Measurements from ENCODE around the gene HNRNPF. TPM values are rescaled to one million over a fixed set of nuclear protein-coding genes. Genes with fewer than 3 reads are reported as not detected.

Gene HNRNPF
- polyA plus RNA-seq, 1 experiment, result 178 TPM

DNA sequence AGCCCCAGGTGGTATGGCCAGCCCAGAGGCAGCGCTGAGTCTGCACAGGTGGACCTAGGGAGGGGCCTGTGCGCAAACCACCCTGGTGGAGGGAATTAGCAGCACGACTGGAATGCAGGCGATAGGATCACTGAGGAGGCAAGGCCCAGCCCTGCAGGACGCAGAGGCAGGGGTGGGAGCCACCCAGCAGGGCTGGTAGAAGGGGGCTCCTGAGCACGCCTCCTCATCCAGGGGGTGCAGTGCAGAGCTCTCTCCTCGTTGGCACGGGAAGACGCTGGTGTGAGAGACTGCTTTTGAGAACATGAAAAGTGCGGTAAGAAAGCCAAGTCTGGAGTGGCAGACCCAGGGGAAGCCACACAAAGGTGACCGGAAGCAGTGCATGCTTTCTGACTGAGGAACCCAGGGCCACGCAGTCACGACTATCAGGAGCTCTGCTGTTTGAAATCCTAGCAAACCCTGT is 31.5 kb downstream of the HNRNPF start:
- no peaks in the 10 kb centered on the region for H3K9me3 ChIP-seq (ENCODE audit: control insufficient read depth, insufficient read depth, low read length)
- ChIA-PET CTCF (no interaction called here), POLR2A (no interaction called here)
- no peak for DNase-seq (ENCODE audit: low read depth, low spot score)
- no peaks in the 10 kb centered on the region for H3K27me3 ChIP-seq (ENCODE audit: control insufficient read depth, insufficient read depth, low read length)
- TF ChIP-seq, protein P1, sequence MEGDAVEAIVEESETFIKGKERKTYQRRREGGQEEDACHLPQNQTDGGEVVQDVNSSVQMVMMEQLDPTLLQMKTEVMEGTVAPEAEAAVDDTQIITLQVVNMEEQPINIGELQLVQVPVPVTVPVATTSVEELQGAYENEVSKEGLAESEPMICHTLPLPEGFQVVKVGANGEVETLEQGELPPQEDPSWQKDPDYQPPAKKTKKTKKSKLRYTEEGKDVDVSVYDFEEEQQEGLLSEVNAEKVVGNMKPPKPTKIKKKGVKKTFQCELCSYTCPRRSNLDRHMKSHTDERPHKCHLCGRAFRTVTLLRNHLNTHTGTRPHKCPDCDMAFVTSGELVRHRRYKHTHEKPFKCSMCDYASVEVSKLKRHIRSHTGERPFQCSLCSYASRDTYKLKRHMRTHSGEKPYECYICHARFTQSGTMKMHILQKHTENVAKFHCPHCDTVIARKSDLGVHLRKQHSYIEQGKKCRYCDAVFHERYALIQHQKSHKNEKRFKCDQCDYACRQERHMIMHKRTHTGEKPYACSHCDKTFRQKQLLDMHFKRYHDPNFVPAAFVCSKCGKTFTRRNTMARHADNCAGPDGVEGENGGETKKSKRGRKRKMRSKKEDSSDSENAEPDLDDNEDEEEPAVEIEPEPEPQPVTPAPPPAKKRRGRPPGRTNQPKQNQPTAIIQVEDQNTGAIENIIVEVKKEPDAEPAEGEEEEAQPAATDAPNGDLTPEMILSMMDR (IDR thresholded peaks at IDR 0.05; ENCODE audit: low read depth, low read length), result 0 out of 2 replicates have a peak, but pooled peaks have one; percentile 2
- H3K4me3 ChIP-seq (ENCODE audit: low read depth, low read length), result no peak overlapping the region
- H3K27ac ChIP-seq (ENCODE audit: low read depth, low read length), result no peak overlapping the region

DNA sequence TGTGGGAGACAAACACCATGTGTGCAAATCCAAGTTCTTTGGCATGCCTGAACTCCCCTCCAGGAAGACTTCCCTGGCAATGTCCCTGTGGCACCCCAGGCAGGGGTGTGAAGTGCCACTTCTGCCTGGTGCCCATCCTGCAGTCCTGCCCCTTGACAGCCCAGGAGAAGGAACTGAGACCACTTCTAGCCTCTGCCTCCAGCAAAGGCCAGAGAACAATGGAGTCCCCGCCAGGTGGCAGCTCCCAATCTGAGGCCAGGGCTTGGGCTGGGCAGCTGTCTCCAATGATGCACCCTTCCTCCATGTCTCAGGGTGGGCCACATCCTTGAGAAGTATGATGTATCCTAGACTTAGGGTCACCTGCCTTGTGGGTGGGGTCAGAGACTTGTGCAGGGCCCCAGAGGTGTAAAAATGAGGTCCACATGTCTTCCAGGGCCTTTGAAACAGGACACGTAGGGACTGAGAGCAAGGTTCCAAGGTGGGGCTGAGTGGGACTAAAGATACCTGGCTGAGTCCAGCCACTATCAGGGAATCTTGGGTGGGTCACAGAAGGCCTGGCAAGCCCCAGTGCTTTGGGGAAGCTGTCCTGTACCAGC is 32.1 kb downstream of the HNRNPF start:
- POLR2A ChIA-PET, result no interaction called here
- no peaks in the 10 kb centered on the region for H3K9me3 ChIP-seq (ENCODE audit: control insufficient read depth, insufficient read depth, low read length)
- CTCF ChIA-PET, result no interaction called here

DNA sequence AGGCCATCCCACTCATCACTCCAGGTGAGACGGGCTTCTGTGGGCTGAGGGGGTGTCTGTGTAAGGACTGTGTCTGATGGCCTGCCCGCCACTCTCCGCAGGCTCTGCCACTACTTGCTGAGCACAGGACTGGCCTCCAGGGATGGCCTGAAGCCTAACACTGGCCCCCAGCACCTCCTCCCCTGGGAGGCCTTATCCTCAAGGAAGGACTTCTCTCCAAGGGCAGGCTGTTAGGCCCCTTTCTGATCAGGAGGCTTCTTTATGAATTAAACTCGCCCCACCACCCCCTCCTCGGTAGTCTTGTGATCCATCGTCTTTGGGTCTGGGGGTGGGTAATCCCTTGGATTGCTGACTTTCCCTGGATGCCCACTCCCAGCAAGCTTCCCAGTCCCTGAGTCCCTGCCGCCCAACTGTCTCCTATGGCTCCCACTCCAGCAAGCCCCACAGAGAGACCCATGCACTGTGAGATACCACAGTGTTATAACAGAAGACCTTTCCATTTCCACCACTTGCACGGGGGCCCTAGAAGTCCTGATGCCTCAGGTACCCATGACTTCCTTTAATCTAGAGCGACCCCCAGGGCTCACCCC is 32.8 kb downstream of the HNRNPF start:
- CTCF ChIA-PET, result no interaction called here
- Histone ChIP-seq H3K4me3 (ENCODE audit: low read depth, low read length) (no peak overlapping the region), H3K27ac (ENCODE audit: low read depth, low read length) (no peak overlapping the region), H3K9me3 (ENCODE audit: control insufficient read depth, insufficient read depth, low read length) (no peaks in the 10 kb centered on the region), H3K27me3 (ENCODE audit: control insufficient read depth, insufficient read depth, low read length) (no peaks in the 10 kb centered on the region)
- POLR2A ChIA-PET, result no interaction called here
- TF ChIP-seq, protein P1 (IDR thresholded peaks at IDR 0.05; ENCODE audit: low read depth, low read length), result no peak
- no peak for DNase-seq (ENCODE audit: low read depth, low spot score)

More for the DNA sequence above, 32.1 kb downstream of the HNRNPF start:
- no peak for DNase-seq (ENCODE audit: low read depth, low spot score)
- H3K27me3 ChIP-seq (ENCODE audit: control insufficient read depth, insufficient read depth, low read length), result no peaks in the 10 kb centered on the region
- H3K4me3 ChIP-seq (ENCODE audit: low read depth, low read length), result no peak overlapping the region
- TF ChIP-seq, protein P1 (IDR thresholded peaks at IDR 0.05; ENCODE audit: low read depth, low read length), result no peak
- no peak overlapping the region for H3K27ac ChIP-seq (ENCODE audit: low read depth, low read length)

DNA sequence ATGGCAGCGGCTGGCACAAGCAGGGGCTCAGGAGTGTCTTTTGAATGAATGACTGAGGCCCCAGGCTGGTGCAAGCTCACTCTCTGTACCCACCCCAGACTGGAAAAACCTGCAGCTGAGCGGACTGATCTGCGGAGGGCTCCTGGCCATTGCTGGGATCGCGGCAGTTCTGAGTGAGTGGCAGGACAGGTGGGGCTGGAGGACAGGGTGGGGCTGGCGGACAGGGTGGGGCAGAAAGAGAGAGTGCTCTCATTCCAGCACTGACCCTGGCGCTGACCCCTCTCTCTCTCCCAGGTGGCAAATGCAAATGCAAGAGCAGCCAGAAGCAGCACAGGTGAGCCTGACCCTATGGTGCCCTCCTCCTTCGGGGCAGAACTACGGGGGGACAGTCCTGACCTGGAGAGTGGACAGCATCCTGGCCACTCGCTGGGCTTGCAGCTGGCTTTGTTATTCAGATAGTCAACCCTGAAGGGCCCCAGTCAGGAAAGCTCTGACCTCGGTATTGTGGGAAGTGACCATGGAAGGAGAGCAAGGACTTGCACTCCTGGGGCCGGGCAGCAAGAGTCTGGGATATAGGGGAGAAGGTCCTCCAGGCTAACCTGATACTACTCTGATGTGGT is 33.5 kb downstream of the HNRNPF start:
- H3K4me3 ChIP-seq (ENCODE audit: low read depth, low read length), result no peak overlapping the region
- H3K9me3 ChIP-seq (ENCODE audit: control insufficient read depth, insufficient read depth, low read length), result no peaks in the 10 kb centered on the region
- no peak for DNase-seq (ENCODE audit: low read depth, low spot score)
- ChIA-PET CTCF (interaction anchor here (0.7 kb wide), 1 partner anchor 21 kb away, joined by 4 read pairs; no protein-coding TSS in a partner anchor), POLR2A (no interaction called here)
- TF ChIP-seq, protein P1 (IDR thresholded peaks at IDR 0.05; ENCODE audit: low read depth, low read length), result no peak
- no peaks in the 10 kb centered on the region for H3K27me3 ChIP-seq (ENCODE audit: control insufficient read depth, insufficient read depth, low read length)
- no peak overlapping the region for H3K27ac ChIP-seq (ENCODE audit: low read depth, low read length)

DNA sequence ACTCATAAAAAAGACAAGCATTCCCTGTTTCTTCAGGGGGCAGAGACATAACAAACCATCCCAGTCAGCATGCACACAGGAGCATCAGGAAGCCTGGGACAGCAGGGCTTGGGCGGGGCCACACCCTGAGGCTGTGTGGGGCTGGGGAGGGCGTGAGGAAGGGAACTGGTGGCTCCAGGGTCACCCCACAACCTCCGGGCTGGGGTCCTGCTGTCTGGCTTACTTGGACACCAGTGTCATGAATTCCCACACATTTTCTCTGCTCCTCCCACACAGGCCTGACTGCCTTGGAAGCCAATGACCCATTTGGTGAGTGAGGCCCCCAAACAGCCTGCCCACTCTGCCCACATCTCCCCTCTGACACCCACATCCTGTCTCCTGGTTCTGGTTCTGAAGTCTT is 34.8 kb downstream of the HNRNPF start:
- Histone ChIP-seq H3K4me3 (ENCODE audit: low read depth, low read length) (no peak overlapping the region), H3K27me3 (ENCODE audit: control insufficient read depth, insufficient read depth, low read length) (no peaks in the 10 kb centered on the region), H3K9me3 (ENCODE audit: control insufficient read depth, insufficient read depth, low read length) (no peaks in the 10 kb centered on the region), H3K27ac (ENCODE audit: low read depth, low read length) (no peak overlapping the region)
- no peak for DNase-seq (ENCODE audit: low read depth, low spot score)
- TF ChIP-seq, protein P1 (IDR thresholded peaks at IDR 0.05; ENCODE audit: low read depth, low read length), result no peak
- ChIA-PET CTCF (no interaction called here), POLR2A (no interaction called here)
